GM23338 (cell line): ENCODE data around the gene COPE. TPM values are rescaled to one million over a fixed set of nuclear protein-coding genes. Genes with fewer than 3 reads are reported as not detected.

Experiments used
- ATAC-seq: fragments of 200-7000 bp; cut with Tn5 transposase; 3 replicates; pipeline ENCODE4 v1.9.1; 2020
- DNase-seq: peaks from one replicate; pipeline ENCODE4 v3.0.0-alpha.2; 2015; ENCODE audit warnings: low spot score
- H2AFZ ChIP-seq: fragments of 200-600 bp; sonication (generic); 2 replicates; pipeline ENCODE4 v1.8.0; 2016; ENCODE audit warnings: antibody characterized with exemption, mild to moderate bottlenecking, moderate library complexity
- H3F3A ChIP-seq: fragments of 200-600 bp; sonication (generic); replicated peaks from 2 replicates; pipeline ENCODE4 v1.8.0; 2017; ENCODE audit warnings: antibody characterized with exemption, mixed run types, low read depth
- H3K27ac ChIP-seq: fragments of 200-600 bp; sonication (generic); 2 replicates; pipeline ENCODE4 v1.6.1; 2016; ENCODE audit warnings: low read depth
- H3K27me3 ChIP-seq: fragments of 200-600 bp; sonication (generic); 2 replicates; pipeline ENCODE4 v1.8.0; 2016; ENCODE audit warnings: mild to moderate bottlenecking, mixed run types, moderate library complexity; ENCODE audit not compliant: insufficient read depth
- H3K36me3 ChIP-seq: fragments of 200-600 bp; sonication (generic); 2 replicates; pipeline ENCODE4 v1.8.0; 2016; ENCODE audit warnings: mild to moderate bottlenecking; ENCODE audit not compliant: insufficient read depth
- H3K4me1 ChIP-seq: fragments of 200-600 bp; sonication (generic); 2 replicates; pipeline ENCODE4 v1.8.0; 2016; ENCODE audit warnings: mild to moderate bottlenecking, moderate library complexity; ENCODE audit not compliant: insufficient read depth
- H3K4me2 ChIP-seq: fragments of 200-600 bp; sonication (generic); 2 replicates; pipeline ENCODE4 v1.7.1; 2017; ENCODE audit warnings: mixed run types
- H3K4me3 ChIP-seq: fragments of 200-600 bp; sonication (generic); 2 replicates; pipeline ENCODE4 v1.6.1; 2016; ENCODE audit warnings: mixed run types
- H3K79me2 ChIP-seq: fragments of 200-600 bp; sonication (generic); replicated peaks from 2 replicates; pipeline ENCODE4 v1.8.0; 2017; ENCODE audit warnings: mild to moderate bottlenecking; ENCODE audit not compliant: insufficient read depth
- H3K9me2 ChIP-seq: fragments of 200-600 bp; sonication (generic); 2 replicates; pipeline ENCODE4 v1.8.0; 2017; ENCODE audit not compliant: insufficient read depth
- H4K20me1 ChIP-seq: fragments of 200-600 bp; sonication (generic); replicated peaks from 2 replicates; pipeline ENCODE4 v1.8.0; 2017; ENCODE audit warnings: mild to moderate bottlenecking; ENCODE audit not compliant: insufficient read depth
- H3K27ac Mint-ChIP-seq: 2 replicates; pipeline ENCODE4 v1.8.0; 2020; ENCODE audit warnings: inconsistent platforms, mild to moderate bottlenecking, moderate library complexity, mixed read lengths
- H3K27me3 Mint-ChIP-seq: 3 replicates; pipeline ENCODE4 v1.8.0; 2022; ENCODE audit warnings: low read depth, mild to moderate bottlenecking, moderate library complexity, mixed read lengths, inconsistent platforms; ENCODE audit not compliant: insufficient read depth, poor library complexity
- H3K36me3 Mint-ChIP-seq: 3 replicates; pipeline ENCODE4 v1.8.0; 2021; ENCODE audit warnings: low read depth, mild to moderate bottlenecking, inconsistent platforms, moderate library complexity, mixed read lengths
- H3K4me1 Mint-ChIP-seq: 3 replicates; pipeline ENCODE4 v1.8.0; 2020; ENCODE audit warnings: mild to moderate bottlenecking, inconsistent platforms, mixed read lengths
- H3K4me3 Mint-ChIP-seq: 3 replicates; pipeline ENCODE4 v1.8.0; 2021; ENCODE audit warnings: moderate library complexity, mild to moderate bottlenecking, inconsistent platforms, mixed read lengths
- H3K9me3 Mint-ChIP-seq: 3 replicates; pipeline ENCODE4 v1.8.0; 2020; ENCODE audit warnings: moderate library complexity, mild to moderate bottlenecking, inconsistent platforms, mixed read lengths
- CTCF ChIP-seq, 2 experiments: fragments of 200-600 bp in 1 of 2; sonication (generic) in 1 of 2; conservative IDR thresholded peaks; 2 replicates each; pipeline versions ENCODE4 v1.5.1 to v1.6.1; 2016 to 2017; ENCODE audit warnings: antibody characterized with exemption in 2 of 2, low read depth in 2 of 2, mild to moderate bottlenecking in 2 of 2, moderate library complexity in 1 of 2
- EZH2 ChIP-seq: fragments of 200-600 bp; sonication (generic); IDR thresholded peaks from one replicate; pipeline ENCODE4 v1.8.0; 2017; ENCODE audit warnings: antibody characterized with exemption, mild to moderate bottlenecking, low read depth; ENCODE audit not compliant: unreplicated experiment
- EZH2phosphoT487 ChIP-seq: fragments of 200-600 bp; sonication (generic); IDR thresholded peaks from one replicate; pipeline ENCODE4 v1.8.1; 2018; ENCODE audit warnings: antibody characterized with exemption; ENCODE audit not compliant: unreplicated experiment
- JUNB ChIP-seq: IDR thresholded peaks from one replicate; pipeline ENCODE4 v1.6.1; 2016; ENCODE audit warnings: antibody characterized with exemption; ENCODE audit not compliant: unreplicated experiment
- NANOG ChIP-seq: IDR thresholded peaks from 2 replicates; pipeline ENCODE4 v1.6.1; 2016; ENCODE audit warnings: antibody characterized with exemption, borderline replicate concordance
- ZNF462 ChIP-seq: fragments of 250-450 bp; sonication (Bioruptor Pico); IDR thresholded peaks from 2 replicates; pipeline ENCODE4 v1.5.0; 2020; ENCODE audit warnings: mild to moderate bottlenecking, moderate library complexity
- polyA plus RNA-seq: library from polyadenylated mRNA; unstranded; fragments of >200 nt; fragmentation: Nextera tagmentation; extraction: Ambion mirVana; gene quantifications from 2 replicates; pipeline ENCODE4 v1.2.1, GENCODE V29; 2016
- total RNA-seq: library from RNA; depleted of rRNA; stranded (reverse); fragments of >200 nt; shearing (Covaris generic); gene quantifications from 2 replicates; pipeline ENCODE4 v1.2.3, GENCODE V29; 2014
- TF ChIP-seq, protein P1 (sequence below): IDR thresholded peaks from 2 replicates; pipeline ENCODE4 v1.6.1; 2016; ENCODE audit warnings: antibody characterized with exemption

COPE gene
- total and polyA plus RNA-seq, 2 experiments from 2014 or later: 263 TPM

DNA sequence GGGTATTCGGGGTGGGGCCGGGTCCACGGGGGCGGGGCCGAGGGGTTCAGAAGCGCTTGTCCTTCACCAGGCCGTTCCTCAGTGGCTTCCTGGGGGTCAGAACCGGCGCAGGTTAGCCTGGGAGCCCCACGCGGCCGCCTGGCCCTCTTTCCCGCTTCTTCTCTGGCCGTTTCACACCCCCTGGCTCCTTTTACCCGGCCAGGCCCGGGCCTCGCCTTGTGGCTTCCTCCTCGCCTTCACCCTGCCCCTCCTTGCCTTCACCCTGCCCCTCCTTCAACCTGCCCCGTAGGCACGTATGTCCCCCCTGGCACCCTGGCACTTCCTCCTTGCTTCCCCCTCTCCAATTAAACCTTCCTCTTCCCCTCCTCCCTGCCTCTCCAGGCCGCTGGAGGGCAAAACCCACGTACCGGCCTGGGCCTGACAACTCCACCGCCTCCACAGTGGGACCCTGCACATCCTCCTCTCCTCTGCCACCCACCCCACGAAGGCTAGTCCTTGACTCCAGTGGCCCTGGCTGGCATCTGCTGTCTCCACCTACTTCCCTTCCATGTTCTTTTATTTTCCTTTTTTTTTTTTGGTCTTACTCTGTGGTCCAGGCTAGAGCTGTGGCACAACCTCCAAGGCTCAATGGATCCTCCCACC, 48.5 kb downstream of the COPE start:
- Histone ChIP-seq H3F3A (peaks cover 20% of the 10 kb centered on the region), H3K4me2 (peak overlapping the region; percentile 84), H4K20me1 (peaks cover 14% of the 10 kb centered on the region), H3K4me3 (peak overlapping the region; percentile 57), H3K9me2 (no peaks in the 10 kb centered on the region), H3K79me2 (no peaks in the 10 kb centered on the region), H3K27me3 (peaks cover 33% of the 10 kb centered on the region), H3K36me3 (no peaks in the 10 kb centered on the region), H2AFZ (peak overlapping the region; percentile 56; the same call in 1 of the 2 replicates), H3K4me1 (peaks cover 5% of the 10 kb centered on the region; the same call in 1 of the 2 replicates), H3K27ac (no peak overlapping the region)
- Mint-ChIP-seq H3K27ac (no peak overlapping the region), H3K4me3 (peak overlapping the region; percentile 58), H3K9me3 (peaks cover 2% of the 10 kb centered on the region; the same call in 2 of the 3 replicates), H3K36me3 (peaks cover 29% of the 10 kb centered on the region), H3K27me3 (peaks cover 29% of the 10 kb centered on the region), H3K4me1 (peaks cover 9% of the 10 kb centered on the region; the same call in 2 of the 3 replicates)
- TF ChIP-seq EZH2: no peak
- no peak for TF ChIP-seq NANOG
- no peak for TF ChIP-seq CTCF (conservative IDR thresholded peaks at IDR 0.05; ENCODE audit: low read depth in 2 of 2)
- TF ChIP-seq, protein P1, sequence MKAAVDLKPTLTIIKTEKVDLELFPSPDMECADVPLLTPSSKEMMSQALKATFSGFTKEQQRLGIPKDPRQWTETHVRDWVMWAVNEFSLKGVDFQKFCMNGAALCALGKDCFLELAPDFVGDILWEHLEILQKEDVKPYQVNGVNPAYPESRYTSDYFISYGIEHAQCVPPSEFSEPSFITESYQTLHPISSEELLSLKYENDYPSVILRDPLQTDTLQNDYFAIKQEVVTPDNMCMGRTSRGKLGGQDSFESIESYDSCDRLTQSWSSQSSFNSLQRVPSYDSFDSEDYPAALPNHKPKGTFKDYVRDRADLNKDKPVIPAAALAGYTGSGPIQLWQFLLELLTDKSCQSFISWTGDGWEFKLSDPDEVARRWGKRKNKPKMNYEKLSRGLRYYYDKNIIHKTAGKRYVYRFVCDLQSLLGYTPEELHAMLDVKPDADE: no peak
- no peak for DNase-seq
- no peak for ATAC-seq

DNA sequence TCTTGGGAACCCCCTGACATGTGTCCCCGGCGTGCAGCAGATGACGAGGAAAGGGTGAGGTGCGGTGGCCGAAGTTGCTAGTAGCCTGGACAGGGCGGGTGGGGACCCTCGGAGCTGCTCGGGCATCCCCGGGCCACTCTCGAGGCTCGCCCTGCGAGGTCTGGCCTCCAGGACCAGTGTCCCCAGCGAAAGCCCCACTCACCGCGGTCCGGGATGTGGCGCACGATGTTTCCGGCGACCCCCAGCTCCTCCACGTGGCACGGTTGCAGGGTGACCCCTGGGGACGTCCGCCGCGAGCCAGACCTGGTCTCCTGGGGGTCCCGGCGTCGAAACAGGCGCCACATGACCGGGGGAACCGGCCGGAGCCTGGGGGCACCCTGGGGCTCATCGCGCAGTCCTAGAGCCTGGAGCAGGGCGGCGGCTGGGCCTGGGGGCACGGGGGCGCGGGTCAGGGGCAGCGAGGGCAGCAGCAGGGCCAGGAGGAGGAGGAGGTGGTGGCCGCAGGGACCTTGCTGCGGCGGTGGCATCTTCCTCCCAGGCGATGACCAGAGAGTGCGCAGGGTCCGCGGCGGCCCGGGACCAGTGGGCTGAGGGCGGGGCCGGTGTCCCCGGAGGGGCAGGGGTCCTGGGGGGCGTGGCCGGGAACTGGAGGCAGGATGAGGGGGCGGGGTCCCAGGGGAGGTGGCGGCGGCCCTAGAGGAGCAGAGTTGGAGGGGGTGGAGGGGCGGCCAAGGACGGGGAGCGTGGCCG, 49.2 kb downstream of the COPE start:
- Histone ChIP-seq H4K20me1 (peaks cover 14% of the 10 kb centered on the region), H3K4me3 (peak overlapping the region; percentile 57), H3K4me1 (peaks cover 5% of the 10 kb centered on the region; the same call in 1 of the 2 replicates), H3K36me3 (no peaks in the 10 kb centered on the region), H3K79me2 (no peaks in the 10 kb centered on the region), H3K4me2 (peak overlapping the region; percentile 84), H3F3A (peaks cover 26% of the 10 kb centered on the region), H3K27ac (no peak overlapping the region), H3K9me2 (no peaks in the 10 kb centered on the region), H3K27me3 (peaks cover 33% of the 10 kb centered on the region), H2AFZ (no peak overlapping the region)
- H3K27me3 Mint-ChIP-seq: peaks cover 29% of the 10 kb centered on the region
- peak; percentile 88 for DNase-seq
- peak; percentile 47 for ATAC-seq
- no peak overlapping the region for H3K27ac Mint-ChIP-seq
- peaks cover 27% of the 10 kb centered on the region for H3K36me3 Mint-ChIP-seq
- no peak overlapping the region; the same call in 2 of the 3 replicates for H3K4me3 Mint-ChIP-seq
- no peaks in the 10 kb centered on the region; the same call in 1 of the 3 replicates for H3K9me3 Mint-ChIP-seq
- H3K4me1 Mint-ChIP-seq: peaks cover 9% of the 10 kb centered on the region; the same call in 2 of the 3 replicates
- TF ChIP-seq JUNB (no peak), NANOG (no peak), EZH2phosphoT487 (no peak), ZNF462 (CRISPR knock-in tag) (no peak), CTCF (conservative IDR thresholded peaks at IDR 0.05; ENCODE audit: low read depth in 2 of 2) (no peak)
